NCI-H1092 (cell line): ENCODE measurements around the gene PALM.

ENCODE experiments used
- DNase-seq: peaks from one replicate; lab custom pipeline; 2025; lab: John Stamatoyannopoulos, UW

Gene PALM

GRCh38 chr19:782878-783668 lies 74.3 kb downstream of the PALM start:
- DNase-seq: no peak

- DNase-seq: no peak
Measured at GRCh38 chr19:784541-784940, 75.8 kb downstream of the PALM start.

- DNase-seq: no peak
Measured at GRCh38 chr19:787536-787935, 78.8 kb downstream of the PALM start.

GRCh38 chr19:788686-788982 lies 79.9 kb downstream of the PALM start:
- no peak for DNase-seq

- no peak for DNase-seq
Measured at GRCh38 chr19:788983-789700, 80.4 kb downstream of the PALM start.

- no peak for DNase-seq
Measured at GRCh38 chr19:789701-790060, 80.9 kb downstream of the PALM start.

- no peak for DNase-seq
Measured at GRCh38 chr19:791007-791566, 82.4 kb downstream of the PALM start.

- no peak for DNase-seq
Measured at GRCh38 chr19:791567-792305, 83.0 kb downstream of the PALM start.

GRCh38 chr19:792306-792885 lies 83.7 kb downstream of the PALM start:
- no peak for DNase-seq

GRCh38 chr19:793806-794205 lies 85.1 kb downstream of the PALM start:
- DNase-seq: no peak

- no peak for DNase-seq
Measured at GRCh38 chr19:795073-795611, 86.4 kb downstream of the PALM start.

- no peak for DNase-seq
Measured at GRCh38 chr19:795691-796581, 87.2 kb downstream of the PALM start.

GRCh38 chr19:796692-797527 lies 88.2 kb downstream of the PALM start, which contains the start of gene PTBP1:
PTBP1 (plus strand) TSS chr19:797452; CDS start chr19:797498, 46 bp downstream.
- peak; percentile 100 for DNase-seq
